DND-41 (cell line): ENCODE data around the gene CFAP97D2.

Experiments used
- ATAC-seq: fragments of 200-7000 bp; cut with Tn5 transposase; 3 replicates; pipeline ENCODE4 v1.9.1; 2021; ENCODE audit warnings: low read depth; ENCODE audit not compliant: insufficient read depth
- DNase-seq: peaks from one replicate; pipeline ENCODE4 v3.0.0-alpha.2; 2020
- H2AFZ ChIP-seq: 2 replicates; pipeline ENCODE4 v1.6.0; 2012; ENCODE audit warnings: low read depth, low read length
- H3K27ac ChIP-seq: 2 replicates; pipeline ENCODE4 v1.5.1; 2012; ENCODE audit warnings: low read length, inconsistent platforms
- H3K27me3 ChIP-seq: fragments of 200-600 bp; sonication (generic); 2 replicates; pipeline ENCODE4 v1.6.0; 2012; ENCODE audit warnings: low read length, mild to moderate bottlenecking, inconsistent platforms; ENCODE audit not compliant: insufficient read depth, poor library complexity
- H3K36me3 ChIP-seq: 2 replicates; pipeline ENCODE4 v1.5.1; 2012; ENCODE audit warnings: low read length, inconsistent platforms; ENCODE audit not compliant: insufficient read depth
- H3K4me1 ChIP-seq: 2 replicates; pipeline ENCODE4 v1.5.1; 2012; ENCODE audit warnings: mild to moderate bottlenecking, low read length; ENCODE audit not compliant: insufficient read depth
- H3K4me2 ChIP-seq: 2 replicates; pipeline ENCODE4 v1.6.0; 2012; ENCODE audit warnings: mild to moderate bottlenecking, moderate library complexity, low read length, inconsistent platforms; ENCODE audit not compliant: insufficient read depth
- H3K4me3 ChIP-seq, 2 experiments: fragments of 200-600 bp in 1 of 2; shearing (Covaris generic) in 1 of 2; 2 replicates each; pipeline ENCODE4 v1.5.1; 2012 to 2016; ENCODE audit warnings: inconsistent platforms in 2 of 2, low read length in 2 of 2, mild to moderate bottlenecking in 2 of 2, low read depth in 1 of 2, moderate library complexity in 1 of 2
- H3K79me2 ChIP-seq: 2 replicates; pipeline ENCODE4 v1.6.0; 2012; ENCODE audit warnings: low read length, inconsistent platforms; ENCODE audit not compliant: insufficient read depth
- H3K9ac ChIP-seq: 2 replicates; pipeline ENCODE4 v1.6.0; 2012; ENCODE audit warnings: low read depth, mild to moderate bottlenecking, inconsistent platforms, low read length, moderate library complexity
- H3K9me3 ChIP-seq: 2 replicates; pipeline ENCODE4 v1.5.1; 2012; ENCODE audit warnings: low read length, moderate library complexity, mild to moderate bottlenecking, inconsistent platforms; ENCODE audit not compliant: insufficient read depth, severe bottlenecking
- H4K20me1 ChIP-seq: 2 replicates; pipeline ENCODE4 v1.6.0; 2012; ENCODE audit warnings: low read length; ENCODE audit not compliant: insufficient read depth
- EZH2 ChIP-seq: IDR thresholded peaks from 3 replicates; pipeline ENCODE4 v1.6.1; 2012; ENCODE audit warnings: borderline replicate concordance, low read depth, mild to moderate bottlenecking, moderate library complexity, low read length, inconsistent platforms; ENCODE audit not compliant: severe bottlenecking
- TF ChIP-seq, protein P1 (sequence below): IDR thresholded peaks from 2 replicates; pipeline ENCODE4 v1.5.1; 2012; ENCODE audit warnings: borderline replicate concordance, low read length, moderate library complexity, mild to moderate bottlenecking; ENCODE audit not compliant: poor library complexity, severe bottlenecking; ENCODE audit errors: extremely low read depth

Gene CFAP97D2

GRCh38 chr13:114145722-114146121 is 33.3 kb upstream of the CFAP97D2 start:
- H3K79me2 ChIP-seq = no peaks in the 10 kb centered on the region
- H4K20me1 ChIP-seq = peaks cover 2% of the 10 kb centered on the region; the same call in 1 of the 2 replicates
- no peak for TF ChIP-seq EZH2
- TF ChIP-seq, protein P1, sequence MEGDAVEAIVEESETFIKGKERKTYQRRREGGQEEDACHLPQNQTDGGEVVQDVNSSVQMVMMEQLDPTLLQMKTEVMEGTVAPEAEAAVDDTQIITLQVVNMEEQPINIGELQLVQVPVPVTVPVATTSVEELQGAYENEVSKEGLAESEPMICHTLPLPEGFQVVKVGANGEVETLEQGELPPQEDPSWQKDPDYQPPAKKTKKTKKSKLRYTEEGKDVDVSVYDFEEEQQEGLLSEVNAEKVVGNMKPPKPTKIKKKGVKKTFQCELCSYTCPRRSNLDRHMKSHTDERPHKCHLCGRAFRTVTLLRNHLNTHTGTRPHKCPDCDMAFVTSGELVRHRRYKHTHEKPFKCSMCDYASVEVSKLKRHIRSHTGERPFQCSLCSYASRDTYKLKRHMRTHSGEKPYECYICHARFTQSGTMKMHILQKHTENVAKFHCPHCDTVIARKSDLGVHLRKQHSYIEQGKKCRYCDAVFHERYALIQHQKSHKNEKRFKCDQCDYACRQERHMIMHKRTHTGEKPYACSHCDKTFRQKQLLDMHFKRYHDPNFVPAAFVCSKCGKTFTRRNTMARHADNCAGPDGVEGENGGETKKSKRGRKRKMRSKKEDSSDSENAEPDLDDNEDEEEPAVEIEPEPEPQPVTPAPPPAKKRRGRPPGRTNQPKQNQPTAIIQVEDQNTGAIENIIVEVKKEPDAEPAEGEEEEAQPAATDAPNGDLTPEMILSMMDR = no peak
- H3K4me1 ChIP-seq = peaks cover 87% of the 10 kb centered on the region
- no peak overlapping the region for H3K4me2 ChIP-seq
- no peak overlapping the region for H3K9ac ChIP-seq
- H3K9me3 ChIP-seq = no peaks in the 10 kb centered on the region
- no peak overlapping the region for H2AFZ ChIP-seq
- H3K27ac ChIP-seq = no peak overlapping the region; the same call in 1 of the 2 replicates
- ATAC-seq = no peak
- H3K27me3 ChIP-seq = no peaks in the 10 kb centered on the region
- DNase-seq = no peak
- H3K36me3 ChIP-seq = no peaks in the 10 kb centered on the region
- H3K4me3 ChIP-seq = no peak overlapping the region

DNA sequence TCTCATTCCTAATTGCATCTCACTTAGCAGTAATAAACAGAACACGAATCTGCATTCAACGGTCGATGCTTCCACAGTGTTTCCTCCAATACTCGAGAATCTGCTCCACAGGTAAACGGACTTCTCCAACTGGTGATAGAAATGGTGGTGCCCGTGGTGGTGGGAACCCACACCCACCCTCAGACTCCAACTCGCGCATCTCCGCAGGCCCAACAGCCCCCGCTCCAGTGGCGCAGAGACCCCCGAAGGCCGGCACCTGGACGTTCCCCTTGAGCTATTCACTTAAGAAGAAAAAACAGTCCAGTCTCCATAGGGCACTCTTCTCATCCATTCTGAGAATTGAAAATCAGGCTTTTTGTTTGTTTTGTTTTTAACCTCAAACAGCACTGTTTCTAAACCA is 32.9 kb upstream of the CFAP97D2 start:
- Histone ChIP-seq H2AFZ (no peak overlapping the region), H3K9me3 (no peaks in the 10 kb centered on the region), H3K9ac (no peak overlapping the region), H3K36me3 (no peaks in the 10 kb centered on the region), H3K27ac (no peak overlapping the region), H4K20me1 (no peaks in the 10 kb centered on the region; the same call in 1 of the 2 replicates), H3K27me3 (no peaks in the 10 kb centered on the region), H3K4me2 (no peak overlapping the region), H3K4me3 (no peak overlapping the region), H3K4me1 (peaks cover 83% of the 10 kb centered on the region), H3K79me2 (no peaks in the 10 kb centered on the region)
- TF ChIP-seq, protein P1 = no peak
- TF ChIP-seq EZH2 = no peak
- DNase-seq (no peak), ATAC-seq (no peak)

- ATAC-seq (no peak), DNase-seq (no peak)
- H2AFZ ChIP-seq = no peak overlapping the region
- H3K79me2 ChIP-seq = no peaks in the 10 kb centered on the region
- peaks cover 78% of the 10 kb centered on the region for H3K4me1 ChIP-seq
- H4K20me1 ChIP-seq = no peaks in the 10 kb centered on the region; the same call in 1 of the 2 replicates
- H3K27me3 ChIP-seq = no peaks in the 10 kb centered on the region
- H3K4me2 ChIP-seq = no peak overlapping the region
- H3K36me3 ChIP-seq = no peaks in the 10 kb centered on the region
- H3K27ac ChIP-seq = no peak overlapping the region
- H3K9me3 ChIP-seq = no peaks in the 10 kb centered on the region
- TF ChIP-seq, protein P1 = peak; percentile 38
- TF ChIP-seq EZH2 = no peak
- no peak overlapping the region for H3K4me3 ChIP-seq
- H3K9ac ChIP-seq = no peak overlapping the region
Observed at GRCh38 chr13:114146629-114147028, 32.4 kb upstream of the CFAP97D2 start.
